GM12878 (cell line): ENCODE data around the gene POMP. TPM values are rescaled to one million over a fixed set of nuclear protein-coding genes. Genes with fewer than 3 reads are reported as not detected.

Experiments used
- CEBPB ChIP-seq, 2 experiments: fragments of 150-350 bp in 1 of 2; IDR thresholded peaks; 2 replicates each; pipeline ENCODE4 v1.6.1; 2012 to 2014; ENCODE audit warnings: low read depth in 2 of 2, low read length in 2 of 2, borderline replicate concordance in 1 of 2, inconsistent platforms in 1 of 2
- RAD51 ChIP-seq: fragments of 450-650 bp; IDR thresholded peaks from 2 replicates; pipeline ENCODE4 v1.6.1; 2016; ENCODE audit warnings: moderate library complexity, mild to moderate bottlenecking, inconsistent platforms
- SP1 ChIP-seq: IDR thresholded peaks from one replicate; pipeline ENCODE4 v1.6.1; 2011; ENCODE audit warnings: low read depth, low read length
- ZNF207 ChIP-seq: fragments of 450-650 bp; IDR thresholded peaks from 2 replicates; pipeline ENCODE4 v1.6.1; 2014; ENCODE audit warnings: antibody characterized with exemption, mild to moderate bottlenecking, borderline replicate concordance
- ZZZ3 ChIP-seq: IDR thresholded peaks from 2 replicates; pipeline ENCODE4 v1.6.1; 2011; ENCODE audit warnings: low read depth; ENCODE audit not compliant: control insufficient read depth, insufficient read length
- polyA plus RNA-seq, 11 experiments: library from polyadenylated mRNA; depleted of rRNA in 4 of 11; unstranded in 6 of 11; stranded (reverse) in 5 of 11; fragments of >200 nt; fragmentation: Nextera tagmentation in 4 of 11; fragmentation: Illumina TruSeq in 1 of 11; extraction: Ambion mirVana in 4 of 11; extraction: Trizol in 1 of 11; gene quantifications; 1 replicate in 1 of 11; 2 replicates in 10 of 11; pipeline versions ENCODE4 v1.2.1 to v1.2.3, GENCODE V29; 2011 to 2016; ENCODE audit warnings: inconsistent platforms in 2 of 11, missing spikeins in 2 of 11, low read depth in 1 of 11
- total RNA-seq, 4 experiments: library from RNA; depleted of rRNA in 3 of 4; stranded (reverse); fragments of >200 nt in 3 of 4; fragmentation: Illumina TruSeq in 1 of 4; extraction: Trizol in 1 of 4; gene quantifications; 2 replicates each; pipeline versions ENCODE4 v1.2.1 to v1.2.3, GENCODE V29; 2013 to 2021
- TF ChIP-seq, protein P1 (sequence below): fragments of 450-650 bp; IDR thresholded peaks from 2 replicates; pipeline ENCODE4 v1.6.1; 2018; ENCODE audit warnings: mild to moderate bottlenecking, low read depth, moderate library complexity; ENCODE audit not compliant: partially characterized antibody
- TF ChIP-seq, protein P2 (sequence below): fragments of 450-650 bp; IDR thresholded peaks from 2 replicates; pipeline ENCODE4 v1.6.1; 2016; ENCODE audit warnings: mild to moderate bottlenecking
- TF ChIP-seq, protein P3 (sequence below): IDR thresholded peaks from 2 replicates; pipeline ENCODE4 v1.6.1; 2012; ENCODE audit warnings: improper control_type of control experiment, low read depth, low read length; ENCODE audit not compliant: insufficient replicate concordance

POMP gene
- total and polyA plus RNA-seq, 10 of the 15 experiments (the other 5 are each of a cell fraction or from before 2014, with no cell fraction given) = 90.4 to 668 (median 144) TPM

DNA sequence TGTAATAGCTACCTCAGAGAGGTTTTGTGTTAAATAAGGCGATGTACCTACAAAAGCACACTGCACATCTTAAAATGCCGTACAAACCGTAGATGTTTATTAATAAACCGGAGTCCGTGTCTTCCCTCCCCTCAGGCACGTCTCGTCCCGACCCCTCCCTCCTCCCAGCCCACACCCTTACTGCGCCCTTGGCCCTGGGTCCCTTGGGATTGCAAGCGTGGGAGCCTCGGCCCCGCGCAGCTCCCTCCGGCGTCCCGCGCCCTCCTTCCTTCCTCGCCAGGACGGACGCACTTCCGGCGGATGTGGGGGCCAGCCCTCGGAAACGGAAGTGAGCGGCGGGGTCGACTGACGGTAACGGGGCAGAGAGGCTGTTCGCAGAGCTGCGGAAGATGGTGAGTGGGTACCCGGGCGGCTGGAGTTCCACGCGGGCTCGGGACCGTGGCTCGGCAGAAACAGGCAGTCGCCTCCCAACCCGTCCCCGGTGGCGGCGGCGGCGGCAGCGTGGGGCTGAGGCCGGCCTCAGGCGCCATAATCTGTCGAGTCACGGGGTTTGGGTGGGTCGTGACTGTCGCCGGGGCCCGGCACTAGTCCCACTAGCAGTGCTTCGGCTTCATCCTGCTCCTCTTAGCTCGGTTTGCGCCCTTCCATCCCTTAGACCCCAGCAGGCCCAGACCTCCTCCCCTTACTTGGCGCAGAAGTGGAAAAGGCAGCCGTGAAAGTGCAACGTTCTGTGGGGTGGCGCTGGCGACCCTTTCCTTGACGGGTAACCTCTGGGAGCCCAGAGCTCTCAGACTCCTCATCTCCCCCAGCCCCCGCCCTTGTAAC lies at the start of gene POMP (continued):
- TF ChIP-seq CEBPB (IDR thresholded peaks at IDR 0.05; ENCODE audit: borderline replicate concordance in 1 of 2, low read depth in 2 of 2, low read length in 2 of 2) (no peak), SP1 (no peak), ZZZ3 (no peak), ZNF207 (0 out of 2 replicates have a peak, but pooled peaks have one; percentile 29), RAD51 (peak; percentile 15; the same call in 1 of the 2 replicates)
- TF ChIP-seq, protein P1, sequence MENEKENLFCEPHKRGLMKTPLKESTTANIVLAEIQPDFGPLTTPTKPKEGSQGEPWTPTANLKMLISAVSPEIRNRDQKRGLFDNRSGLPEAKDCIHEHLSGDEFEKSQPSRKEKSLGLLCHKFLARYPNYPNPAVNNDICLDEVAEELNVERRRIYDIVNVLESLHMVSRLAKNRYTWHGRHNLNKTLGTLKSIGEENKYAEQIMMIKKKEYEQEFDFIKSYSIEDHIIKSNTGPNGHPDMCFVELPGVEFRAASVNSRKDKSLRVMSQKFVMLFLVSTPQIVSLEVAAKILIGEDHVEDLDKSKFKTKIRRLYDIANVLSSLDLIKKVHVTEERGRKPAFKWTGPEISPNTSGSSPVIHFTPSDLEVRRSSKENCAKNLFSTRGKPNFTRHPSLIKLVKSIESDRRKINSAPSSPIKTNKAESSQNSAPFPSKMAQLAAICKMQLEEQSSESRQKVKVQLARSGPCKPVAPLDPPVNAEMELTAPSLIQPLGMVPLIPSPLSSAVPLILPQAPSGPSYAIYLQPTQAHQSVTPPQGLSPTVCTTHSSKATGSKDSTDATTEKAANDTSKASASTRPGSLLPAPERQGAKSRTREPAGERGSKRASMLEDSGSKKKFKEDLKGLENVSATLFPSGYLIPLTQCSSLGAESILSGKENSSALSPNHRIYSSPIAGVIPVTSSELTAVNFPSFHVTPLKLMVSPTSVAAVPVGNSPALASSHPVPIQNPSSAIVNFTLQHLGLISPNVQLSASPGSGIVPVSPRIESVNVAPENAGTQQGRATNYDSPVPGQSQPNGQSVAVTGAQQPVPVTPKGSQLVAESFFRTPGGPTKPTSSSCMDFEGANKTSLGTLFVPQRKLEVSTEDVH = peak; percentile 49
- TF ChIP-seq, protein P2, sequence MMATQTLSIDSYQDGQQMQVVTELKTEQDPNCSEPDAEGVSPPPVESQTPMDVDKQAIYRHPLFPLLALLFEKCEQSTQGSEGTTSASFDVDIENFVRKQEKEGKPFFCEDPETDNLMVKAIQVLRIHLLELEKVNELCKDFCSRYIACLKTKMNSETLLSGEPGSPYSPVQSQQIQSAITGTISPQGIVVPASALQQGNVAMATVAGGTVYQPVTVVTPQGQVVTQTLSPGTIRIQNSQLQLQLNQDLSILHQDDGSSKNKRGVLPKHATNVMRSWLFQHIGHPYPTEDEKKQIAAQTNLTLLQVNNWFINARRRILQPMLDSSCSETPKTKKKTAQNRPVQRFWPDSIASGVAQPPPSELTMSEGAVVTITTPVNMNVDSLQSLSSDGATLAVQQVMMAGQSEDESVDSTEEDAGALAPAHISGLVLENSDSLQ = peak; percentile 72
- TF ChIP-seq, protein P3, sequence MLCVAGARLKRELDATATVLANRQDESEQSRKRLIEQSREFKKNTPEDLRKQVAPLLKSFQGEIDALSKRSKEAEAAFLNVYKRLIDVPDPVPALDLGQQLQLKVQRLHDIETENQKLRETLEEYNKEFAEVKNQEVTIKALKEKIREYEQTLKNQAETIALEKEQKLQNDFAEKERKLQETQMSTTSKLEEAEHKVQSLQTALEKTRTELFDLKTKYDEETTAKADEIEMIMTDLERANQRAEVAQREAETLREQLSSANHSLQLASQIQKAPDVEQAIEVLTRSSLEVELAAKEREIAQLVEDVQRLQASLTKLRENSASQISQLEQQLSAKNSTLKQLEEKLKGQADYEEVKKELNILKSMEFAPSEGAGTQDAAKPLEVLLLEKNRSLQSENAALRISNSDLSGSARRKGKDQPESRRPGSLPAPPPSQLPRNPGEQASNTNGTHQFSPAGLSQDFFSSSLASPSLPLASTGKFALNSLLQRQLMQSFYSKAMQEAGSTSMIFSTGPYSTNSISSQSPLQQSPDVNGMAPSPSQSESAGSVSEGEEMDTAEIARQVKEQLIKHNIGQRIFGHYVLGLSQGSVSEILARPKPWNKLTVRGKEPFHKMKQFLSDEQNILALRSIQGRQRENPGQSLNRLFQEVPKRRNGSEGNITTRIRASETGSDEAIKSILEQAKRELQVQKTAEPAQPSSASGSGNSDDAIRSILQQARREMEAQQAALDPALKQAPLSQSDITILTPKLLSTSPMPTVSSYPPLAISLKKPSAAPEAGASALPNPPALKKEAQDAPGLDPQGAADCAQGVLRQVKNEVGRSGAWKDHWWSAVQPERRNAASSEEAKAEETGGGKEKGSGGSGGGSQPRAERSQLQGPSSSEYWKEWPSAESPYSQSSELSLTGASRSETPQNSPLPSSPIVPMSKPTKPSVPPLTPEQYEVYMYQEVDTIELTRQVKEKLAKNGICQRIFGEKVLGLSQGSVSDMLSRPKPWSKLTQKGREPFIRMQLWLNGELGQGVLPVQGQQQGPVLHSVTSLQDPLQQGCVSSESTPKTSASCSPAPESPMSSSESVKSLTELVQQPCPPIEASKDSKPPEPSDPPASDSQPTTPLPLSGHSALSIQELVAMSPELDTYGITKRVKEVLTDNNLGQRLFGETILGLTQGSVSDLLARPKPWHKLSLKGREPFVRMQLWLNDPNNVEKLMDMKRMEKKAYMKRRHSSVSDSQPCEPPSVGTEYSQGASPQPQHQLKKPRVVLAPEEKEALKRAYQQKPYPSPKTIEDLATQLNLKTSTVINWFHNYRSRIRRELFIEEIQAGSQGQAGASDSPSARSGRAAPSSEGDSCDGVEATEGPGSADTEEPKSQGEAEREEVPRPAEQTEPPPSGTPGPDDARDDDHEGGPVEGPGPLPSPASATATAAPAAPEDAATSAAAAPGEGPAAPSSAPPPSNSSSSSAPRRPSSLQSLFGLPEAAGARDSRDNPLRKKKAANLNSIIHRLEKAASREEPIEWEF = peak; percentile 92
